ENCODE measurements around the gene UBFD1. TPM values are rescaled to one million over a fixed set of nuclear protein-coding genes. Genes with fewer than 3 reads are reported as not detected.

Gene UBFD1
- total and polyA plus RNA-seq, 10 donors = 4.2 to 63.7 (median 40.8) TPM

DNA sequence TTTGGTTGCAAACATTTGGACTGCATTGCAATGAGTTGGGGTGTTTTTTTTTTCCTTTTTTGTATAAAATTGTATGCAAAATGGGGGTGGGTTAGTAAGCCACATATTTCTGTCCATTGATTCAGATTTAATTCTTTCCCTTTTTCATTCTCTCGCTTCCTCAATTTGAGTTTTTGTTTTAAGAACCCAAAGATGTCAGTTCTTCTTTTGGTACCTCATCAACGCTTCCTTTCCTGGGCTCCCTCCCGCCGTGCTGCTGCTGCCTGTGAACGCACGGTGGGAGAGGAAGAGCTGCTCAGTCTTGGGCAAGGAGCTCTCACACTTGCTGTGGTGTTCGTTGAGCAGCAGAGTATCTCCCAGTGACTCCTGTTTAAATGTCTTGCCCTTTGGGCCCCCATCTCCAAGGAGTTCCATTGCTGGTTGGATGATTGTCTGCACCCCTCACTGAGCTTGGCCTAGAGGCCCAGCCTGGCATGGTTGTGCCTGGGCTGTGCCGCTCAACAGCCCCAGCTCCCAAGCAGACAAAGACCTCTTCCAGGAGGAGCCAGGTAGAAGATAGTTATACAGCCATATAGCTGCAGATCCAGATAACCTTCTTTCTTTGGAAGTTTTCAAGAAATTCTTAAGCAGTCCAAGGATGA, 13.6 kb downstream of the UBFD1 start:
- H3K36me3 ChIP-seq = peaks cover 0 to 100% (median 73%) of the 10 kb centered on the region in 6 donors
- DNase-seq = no peak
- TF ChIP-seq, protein P1, sequence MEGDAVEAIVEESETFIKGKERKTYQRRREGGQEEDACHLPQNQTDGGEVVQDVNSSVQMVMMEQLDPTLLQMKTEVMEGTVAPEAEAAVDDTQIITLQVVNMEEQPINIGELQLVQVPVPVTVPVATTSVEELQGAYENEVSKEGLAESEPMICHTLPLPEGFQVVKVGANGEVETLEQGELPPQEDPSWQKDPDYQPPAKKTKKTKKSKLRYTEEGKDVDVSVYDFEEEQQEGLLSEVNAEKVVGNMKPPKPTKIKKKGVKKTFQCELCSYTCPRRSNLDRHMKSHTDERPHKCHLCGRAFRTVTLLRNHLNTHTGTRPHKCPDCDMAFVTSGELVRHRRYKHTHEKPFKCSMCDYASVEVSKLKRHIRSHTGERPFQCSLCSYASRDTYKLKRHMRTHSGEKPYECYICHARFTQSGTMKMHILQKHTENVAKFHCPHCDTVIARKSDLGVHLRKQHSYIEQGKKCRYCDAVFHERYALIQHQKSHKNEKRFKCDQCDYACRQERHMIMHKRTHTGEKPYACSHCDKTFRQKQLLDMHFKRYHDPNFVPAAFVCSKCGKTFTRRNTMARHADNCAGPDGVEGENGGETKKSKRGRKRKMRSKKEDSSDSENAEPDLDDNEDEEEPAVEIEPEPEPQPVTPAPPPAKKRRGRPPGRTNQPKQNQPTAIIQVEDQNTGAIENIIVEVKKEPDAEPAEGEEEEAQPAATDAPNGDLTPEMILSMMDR (IDR thresholded peaks at IDR 0.05 in 8 of 11, conservative IDR thresholded peaks at IDR 0.05 in 3 of 11) = no peak
- TF ChIP-seq POLR2AphosphoS5 (IDR thresholded peaks at IDR 0.05) = peak in 1 of 3 donors; percentile 55
- no peak for TF ChIP-seq POLR2A (IDR thresholded peaks at IDR 0.05)
- peak overlapping the region in 4 of 8 donors; percentile 8 to 64 (median 33) for H3K27ac ChIP-seq
- intact Hi-C loops (cut with DNase I; ENCODE audit: low total_unique reads) = no loop called here
- peaks cover 0 to 29% (median 16%) of the 10 kb centered on the region in 6 donors for H3K4me1 ChIP-seq
- H3K27me3 ChIP-seq (replicated peaks in 1 of 7) = no peaks in the 10 kb centered on the region
- no peak overlapping the region for H3K4me3 ChIP-seq
- no peaks in the 10 kb centered on the region for H3K9me3 ChIP-seq
- WGBS, 5 donors = 50 to 59% (median 53%) methylated on average over 8 of the region's 8 CpGs

DNA sequence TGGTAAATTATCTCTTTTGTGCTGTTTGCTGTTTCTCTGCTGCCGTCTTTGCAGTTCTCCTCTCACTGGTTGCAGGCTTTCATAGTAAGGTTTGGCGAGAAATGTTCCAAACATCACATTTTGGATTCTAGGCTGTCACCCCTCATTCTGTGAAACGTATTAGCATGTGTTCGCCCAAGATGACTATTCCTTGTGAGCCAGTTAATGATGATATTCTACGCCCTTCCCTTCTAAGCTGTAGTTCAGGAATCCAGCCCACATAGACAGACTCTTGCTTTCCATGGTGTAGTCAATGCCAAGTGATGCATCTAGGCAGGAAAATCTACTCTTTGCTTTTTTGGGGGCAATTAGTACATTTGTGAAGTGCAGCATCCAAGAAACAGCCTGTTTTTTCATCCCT, 14.4 kb downstream of the UBFD1 start:
- WGBS, 5 donors = 95 to 99% (median 96%) methylated on average over 5 of the region's 5 CpGs

DNA sequence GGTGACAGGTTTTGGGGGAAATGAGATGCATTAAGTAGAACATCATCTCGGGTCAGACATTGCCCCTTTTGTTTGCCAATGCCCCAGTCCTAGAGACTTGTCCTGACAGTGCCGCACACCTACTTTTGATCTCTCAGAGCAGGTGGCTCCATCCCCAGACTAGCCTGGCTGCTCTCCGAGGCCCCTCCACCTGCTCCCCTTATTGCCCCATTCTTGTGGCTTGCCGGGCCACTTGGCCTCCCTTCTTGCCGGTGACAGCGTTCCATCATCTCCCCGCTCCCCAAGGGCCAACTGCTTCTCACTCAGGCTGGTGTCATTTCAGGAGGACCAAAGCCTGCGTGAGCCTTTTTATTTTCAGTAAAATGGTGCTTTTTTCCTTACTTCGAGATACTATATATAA, 14.9 kb downstream of the UBFD1 start:
- DNase-seq = no peak
- Histone ChIP-seq H3K4me3 (no peak overlapping the region), H3K4me1 (peaks cover 0 to 29% (median 16%) of the 10 kb centered on the region in 6 donors), H3K36me3 (peaks cover 0 to 100% (median 63%) of the 10 kb centered on the region in 6 donors), H3K27me3 (replicated peaks in 1 of 7) (no peaks in the 10 kb centered on the region), H3K9me3 (no peaks in the 10 kb centered on the region), H3K27ac (no peak overlapping the region)
- 93 to 96% (median 95%) methylated on average over 9 of the region's 9 CpGs for WGBS, 5 donors
- intact Hi-C loops (cut with DNase I; ENCODE audit: low total_unique reads) = no loop called here
- peak in 1 of 3 donors; percentile 14 for TF ChIP-seq POLR2AphosphoS5 (IDR thresholded peaks at IDR 0.05)
- no peak for TF ChIP-seq POLR2A (IDR thresholded peaks at IDR 0.05)
- TF ChIP-seq, protein P1 (IDR thresholded peaks at IDR 0.05 in 8 of 11, conservative IDR thresholded peaks at IDR 0.05 in 3 of 11) = no peak

More for the DNA sequence above, 14.4 kb downstream of the UBFD1 start:
- Histone ChIP-seq H3K27me3 (replicated peaks in 1 of 7) (no peaks in the 10 kb centered on the region), H3K4me3 (no peak overlapping the region), H3K9me3 (no peaks in the 10 kb centered on the region), H3K27ac (no peak overlapping the region), H3K4me1 (peaks cover 0 to 29% (median 16%) of the 10 kb centered on the region in 6 donors), H3K36me3 (peaks cover 0 to 100% (median 68%) of the 10 kb centered on the region in 6 donors)
- TF ChIP-seq, protein P1 (IDR thresholded peaks at IDR 0.05 in 8 of 11, conservative IDR thresholded peaks at IDR 0.05 in 3 of 11) = no peak
- TF ChIP-seq POLR2A (IDR thresholded peaks at IDR 0.05) (no peak), POLR2AphosphoS5 (IDR thresholded peaks at IDR 0.05) (no peak)
- intact Hi-C loops (cut with DNase I; ENCODE audit: low total_unique reads) = no loop called here
- no peak for DNase-seq

DNA sequence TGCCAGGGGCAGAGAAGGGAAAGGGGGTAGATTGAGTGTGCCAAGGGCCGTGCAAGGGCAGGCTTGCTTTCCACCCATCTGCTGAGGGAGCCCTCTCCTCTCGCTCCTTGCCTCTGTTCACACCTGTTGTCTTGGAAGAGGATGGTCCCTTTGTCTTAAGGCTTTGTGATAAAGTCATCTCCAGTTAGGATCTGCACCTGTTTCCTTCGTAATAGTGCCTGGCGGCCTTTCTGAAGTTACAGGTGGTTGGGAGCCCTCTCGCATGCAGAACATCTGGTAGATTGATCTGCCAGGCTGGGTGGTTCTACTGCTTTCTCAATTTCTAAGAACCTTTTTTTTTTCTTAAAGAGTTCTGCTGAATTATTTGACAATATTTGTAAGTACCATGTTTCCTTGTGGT, 16.3 kb downstream of the UBFD1 start:
- peaks cover 0 to 99% (median 51%) of the 10 kb centered on the region in 6 donors for H3K36me3 ChIP-seq
- peaks cover 0 to 38% (median 18%) of the 10 kb centered on the region in 6 donors for H3K4me1 ChIP-seq
- 85 to 93% (median 91%) methylated on average over 5 of the region's 5 CpGs for WGBS, 5 donors
- intact Hi-C loops (cut with DNase I; ENCODE audit: low total_unique reads) = no loop called here
- no peaks in the 10 kb centered on the region for H3K27me3 ChIP-seq (replicated peaks in 1 of 7)
- TF ChIP-seq, protein P1 (IDR thresholded peaks at IDR 0.05 in 8 of 11, conservative IDR thresholded peaks at IDR 0.05 in 3 of 11) = no peak
- TF ChIP-seq POLR2AphosphoS5 (IDR thresholded peaks at IDR 0.05) (no peak), POLR2A (IDR thresholded peaks at IDR 0.05) (no peak)
- H3K27ac ChIP-seq = no peak overlapping the region
- H3K4me3 ChIP-seq = no peak overlapping the region
- no peak for DNase-seq
- H3K9me3 ChIP-seq = no peaks in the 10 kb centered on the region

Data from spleen (tissue), 11 donors.